NCI-H345 (cell line): ENCODE data around the gene SCFD2.
"Not testable (repeated sequence)": the region's sequence is repeated elsewhere in the genome, so short reads cannot be mapped to it uniquely, and the experiment has no call there.

Source experiments
- DNase-seq: peaks from one replicate; lab custom pipeline; 2025; lab: John Stamatoyannopoulos, UW

Gene SCFD2

DNA sequence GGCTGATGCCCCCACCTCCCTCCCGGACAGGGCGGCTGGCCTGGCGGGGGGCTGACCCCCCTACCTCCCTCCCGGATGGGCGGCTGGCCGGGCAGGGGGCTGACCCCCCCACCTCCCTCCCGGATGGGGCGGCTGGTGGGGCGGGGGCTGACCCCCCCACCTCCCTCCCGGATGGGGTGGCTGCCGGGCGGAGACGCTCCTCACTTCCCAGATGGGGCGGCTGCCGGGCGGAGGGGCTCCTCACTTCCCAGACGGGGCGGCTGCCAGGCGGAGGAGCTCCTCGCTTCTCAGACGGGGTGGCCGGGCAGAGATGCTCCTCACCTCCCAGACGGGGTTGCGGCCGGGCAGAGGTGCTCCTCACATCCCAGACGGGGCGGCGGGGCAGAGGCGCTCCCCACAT is 127.5 kb downstream of the SCFD2 start:
- not testable (repeated sequence) for DNase-seq

DNA sequence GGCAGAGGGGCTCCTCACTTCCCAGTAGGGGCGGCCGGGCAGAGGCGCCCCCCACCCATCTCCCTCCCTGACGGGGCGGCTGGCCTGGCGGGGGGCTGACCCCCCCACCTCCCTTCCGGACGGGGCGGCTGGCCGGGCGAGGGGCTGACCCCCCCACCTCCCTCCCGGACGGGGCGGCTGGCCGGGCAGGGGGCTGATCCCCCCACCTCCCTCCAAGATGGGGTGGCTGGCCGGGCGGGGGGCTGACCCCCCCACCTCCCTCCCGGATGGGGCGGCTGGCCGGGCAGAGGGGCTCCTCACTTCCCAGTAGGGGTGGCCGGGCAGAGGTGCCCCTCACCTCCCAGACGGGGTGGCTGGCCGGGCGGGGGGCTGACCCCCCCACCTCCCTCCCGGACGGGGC is 128.1 kb downstream of the SCFD2 start:
- DNase-seq: not testable (repeated sequence)

DNA sequence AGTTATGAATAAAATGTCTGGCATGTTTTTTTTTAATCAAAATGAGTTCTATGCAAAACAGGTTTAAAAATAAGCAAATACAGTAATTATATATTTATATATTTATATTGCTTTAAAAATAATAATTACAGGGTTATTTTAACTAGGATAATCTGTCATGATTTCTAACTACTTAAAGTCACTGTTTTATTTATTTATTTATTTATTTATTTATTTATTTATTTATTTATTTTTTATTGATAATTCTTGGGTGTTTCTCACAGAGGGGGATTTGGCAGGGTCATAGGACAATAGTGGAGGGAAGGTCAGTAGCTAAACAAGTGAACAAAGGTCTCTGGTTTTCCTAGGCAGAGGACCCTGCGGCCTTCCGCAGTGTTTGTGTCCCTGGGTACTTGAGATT is 129.2 kb downstream of the SCFD2 start:
- not testable (repeated sequence) for DNase-seq

DNA sequence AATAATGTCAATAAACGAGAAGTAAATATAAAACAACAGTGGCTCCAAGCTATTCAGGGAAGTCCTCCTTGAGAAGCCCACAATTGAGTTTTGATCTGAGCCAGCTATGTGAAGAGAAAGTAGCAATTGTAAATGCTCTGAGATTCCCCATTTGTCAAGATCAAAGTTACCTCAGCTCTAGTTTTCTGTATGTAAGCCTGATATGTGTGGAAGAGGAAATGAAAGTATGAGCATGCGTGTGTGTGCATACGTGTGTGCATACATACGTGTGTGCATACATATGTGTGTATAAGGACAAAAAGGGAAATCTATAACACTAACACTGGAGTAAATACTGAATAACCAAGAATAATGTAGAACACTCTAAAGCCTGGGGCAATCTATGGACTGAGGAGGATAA is 130.3 kb downstream of the SCFD2 start:
- no peak for DNase-seq

DNA sequence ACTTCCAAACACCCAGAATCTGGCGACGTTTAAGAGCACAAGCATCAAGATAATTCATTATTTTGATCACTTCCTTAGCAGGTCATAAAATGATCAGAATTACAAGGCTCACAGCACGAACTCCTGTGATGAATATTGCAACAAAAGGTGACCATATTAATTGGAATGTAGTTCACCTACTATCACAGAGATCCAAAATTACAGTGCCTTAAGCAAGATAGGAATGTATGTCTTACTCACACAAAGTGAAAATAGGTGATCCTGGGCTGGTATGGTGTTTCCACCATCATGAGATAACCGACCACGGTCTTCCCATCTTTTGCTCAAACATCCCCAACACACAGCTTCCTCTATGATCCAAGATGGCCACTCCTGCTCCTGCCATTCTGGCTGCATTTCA is 131.2 kb downstream of the SCFD2 start:
- DNase-seq: no peak

DNA sequence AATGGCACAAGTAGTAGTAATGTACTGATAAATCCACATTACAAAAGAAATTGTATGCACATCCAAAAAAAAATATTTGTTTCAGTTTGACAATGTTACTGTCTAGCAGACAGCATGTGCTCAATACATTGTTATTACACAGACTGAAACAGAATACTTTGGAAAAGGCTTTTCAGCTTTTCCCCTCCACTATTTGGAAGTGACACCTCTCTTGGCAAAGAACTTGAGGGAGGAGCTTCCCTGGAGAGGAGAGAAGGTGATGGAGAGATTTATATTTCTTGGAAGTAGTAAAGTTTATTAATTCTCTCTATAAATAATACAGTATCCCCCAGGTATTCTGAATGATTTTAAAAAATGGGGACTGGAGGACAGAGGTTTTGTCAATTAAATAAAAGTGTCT is 131.8 kb downstream of the SCFD2 start:
- DNase-seq: no peak

DNA sequence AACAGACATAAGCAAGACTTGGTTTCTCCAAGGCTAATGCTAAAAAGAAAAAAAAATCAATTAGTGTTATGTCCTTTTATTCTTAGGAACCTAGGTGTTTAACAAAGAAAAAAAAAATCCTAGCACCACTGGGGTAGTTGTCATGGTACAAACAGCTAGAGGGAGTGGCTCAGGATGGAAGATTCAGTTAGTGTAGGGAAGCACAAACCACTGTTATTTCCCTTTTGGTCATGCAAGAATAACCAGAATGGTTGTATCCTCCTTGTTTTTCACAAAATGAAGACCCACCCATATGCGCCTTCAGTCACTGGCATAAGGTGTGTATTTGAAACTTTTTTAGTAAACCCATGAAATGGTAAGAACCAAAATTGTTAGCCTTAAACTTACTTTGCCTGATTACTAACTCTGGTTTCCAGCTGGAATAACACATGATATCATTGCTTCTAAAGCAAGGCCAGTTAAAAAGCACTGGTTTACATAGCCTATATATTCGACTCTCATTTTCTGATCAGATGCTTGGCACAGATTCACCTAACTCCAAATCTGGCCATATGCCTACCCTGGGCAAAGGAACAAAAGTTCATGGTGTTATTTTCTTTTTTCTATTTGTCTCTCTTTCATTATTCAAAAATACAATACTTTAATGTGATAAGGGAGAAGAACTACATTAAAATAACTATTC is 132.6 kb downstream of the SCFD2 start:
- no peak for DNase-seq

DNA sequence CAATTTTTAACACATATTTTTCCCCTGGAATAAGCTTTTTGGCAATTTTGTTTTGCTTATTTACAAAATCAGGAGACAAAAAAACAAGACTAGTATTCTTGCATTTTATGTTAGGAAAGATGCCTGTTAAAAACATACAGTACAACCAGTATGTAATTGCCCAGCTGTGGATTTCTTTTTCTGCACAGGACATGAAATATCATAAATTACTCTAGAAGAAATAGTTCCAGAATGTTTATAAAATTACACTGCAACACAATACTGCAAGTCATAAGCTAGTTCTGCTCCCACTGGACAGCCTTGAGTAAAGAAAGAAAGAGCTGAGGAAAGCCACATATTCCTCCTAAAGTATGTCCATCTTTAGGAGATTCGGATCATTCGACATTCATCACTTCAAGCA is 133.5 kb downstream of the SCFD2 start:
- DNase-seq: no peak

DNA sequence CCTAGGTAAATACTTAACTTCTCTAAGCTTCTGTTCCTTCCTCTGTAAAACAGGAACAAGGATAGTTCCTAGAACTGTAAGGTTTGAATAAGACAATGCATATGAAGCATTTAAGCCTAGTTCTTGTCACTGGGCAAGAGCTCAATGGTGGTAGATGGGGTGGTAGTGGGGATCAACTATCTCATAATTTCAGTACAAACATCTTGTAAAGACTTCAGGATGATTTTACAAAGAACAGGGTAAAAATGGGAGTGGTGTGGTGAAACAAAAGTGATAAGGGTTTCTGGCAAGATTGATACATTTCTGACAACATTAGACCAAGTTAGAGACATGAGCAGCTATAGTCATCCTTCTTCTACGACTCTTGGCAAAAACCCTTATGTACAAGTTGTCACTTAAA is 137.8 kb downstream of the SCFD2 start:
- no peak for DNase-seq

DNA sequence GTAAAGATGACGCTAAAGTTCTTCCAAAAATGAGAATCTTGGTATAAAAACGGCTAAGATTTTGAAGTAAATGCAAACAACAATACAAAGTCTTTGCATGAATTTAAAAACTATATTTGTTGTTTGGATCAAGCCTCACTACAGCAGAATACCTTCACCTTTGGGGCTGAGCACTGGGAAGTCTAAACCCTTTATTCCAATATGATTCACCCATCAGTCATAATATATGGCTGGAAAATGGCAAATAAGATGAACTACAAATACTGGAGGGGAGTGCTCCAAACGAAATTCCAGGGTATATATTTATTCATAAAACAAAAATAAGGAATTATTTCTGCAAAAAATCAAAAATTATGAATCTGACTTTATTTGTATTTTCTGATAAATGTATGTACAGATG is 138.4 kb downstream of the SCFD2 start:
- DNase-seq: no peak

DNA sequence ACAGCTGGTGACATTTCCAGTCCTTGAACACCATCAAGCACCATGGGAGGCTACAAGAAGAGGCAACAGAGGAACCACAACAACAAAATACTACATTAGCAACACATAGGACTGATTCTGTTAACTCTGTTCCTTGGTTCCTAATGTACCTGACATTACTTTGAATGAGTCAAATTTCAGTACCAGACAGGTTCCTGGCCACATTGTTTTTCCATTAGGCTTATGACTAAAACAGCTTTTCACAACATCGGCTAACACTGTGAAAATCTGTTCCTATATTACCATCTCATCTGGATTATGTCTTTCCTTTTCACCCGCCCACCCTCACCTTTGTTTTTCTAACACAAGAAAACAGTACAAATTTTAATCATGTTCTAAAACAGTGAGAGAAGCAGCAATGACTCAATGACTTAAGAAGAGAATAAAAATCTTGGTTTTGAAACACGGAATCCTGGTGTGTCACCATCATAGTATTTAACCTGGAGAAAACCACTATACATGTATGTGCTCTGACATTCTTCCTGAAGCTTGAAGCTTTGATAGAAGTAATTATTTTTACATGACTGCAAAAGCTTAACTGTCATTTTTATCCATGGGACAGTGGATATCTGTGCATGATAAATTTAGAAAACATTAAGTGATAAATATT is 143.9 kb downstream of the SCFD2 start:
- DNase-seq: no peak

DNA sequence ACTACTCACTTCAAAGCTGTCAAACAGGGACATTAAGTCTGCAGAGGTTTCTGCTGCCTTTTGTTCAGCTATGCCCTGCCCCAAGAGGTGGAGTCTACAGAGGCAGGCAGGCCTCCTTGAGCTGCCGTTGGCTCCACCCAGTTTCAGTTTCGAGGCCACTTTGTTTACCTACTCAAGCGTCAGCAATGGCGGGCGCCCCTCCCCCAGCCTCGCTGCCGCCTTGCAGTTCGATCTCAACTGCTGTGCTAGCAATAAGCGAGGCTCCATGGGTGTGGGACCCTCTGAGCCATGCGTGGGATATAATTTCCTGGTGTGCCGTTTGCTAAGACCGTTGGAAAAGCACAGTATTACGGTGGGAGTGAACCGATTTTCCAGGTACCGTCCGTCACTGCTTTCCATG is 146.7 kb downstream of the SCFD2 start:
- not testable (repeated sequence) for DNase-seq

DNA sequence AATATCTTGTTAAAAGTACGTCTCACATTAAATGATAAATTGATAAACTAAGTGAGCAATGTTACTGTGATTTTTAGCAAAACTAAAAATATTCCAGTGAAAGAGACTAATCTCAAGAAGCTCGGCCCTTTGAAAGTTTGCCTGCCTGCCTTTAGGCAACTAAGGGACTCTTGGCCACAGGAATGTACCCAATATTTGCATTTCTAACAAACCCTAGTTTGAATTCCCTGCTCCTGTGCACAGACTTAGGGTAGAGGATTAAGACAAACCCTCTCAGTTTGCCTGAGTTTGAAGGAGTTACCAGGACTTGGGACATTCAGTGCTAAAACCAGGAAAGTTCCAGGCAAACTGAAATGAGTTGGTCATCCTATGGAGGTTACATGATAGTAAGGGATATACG is 157.1 kb downstream of the SCFD2 start:
- DNase-seq: no peak

DNA sequence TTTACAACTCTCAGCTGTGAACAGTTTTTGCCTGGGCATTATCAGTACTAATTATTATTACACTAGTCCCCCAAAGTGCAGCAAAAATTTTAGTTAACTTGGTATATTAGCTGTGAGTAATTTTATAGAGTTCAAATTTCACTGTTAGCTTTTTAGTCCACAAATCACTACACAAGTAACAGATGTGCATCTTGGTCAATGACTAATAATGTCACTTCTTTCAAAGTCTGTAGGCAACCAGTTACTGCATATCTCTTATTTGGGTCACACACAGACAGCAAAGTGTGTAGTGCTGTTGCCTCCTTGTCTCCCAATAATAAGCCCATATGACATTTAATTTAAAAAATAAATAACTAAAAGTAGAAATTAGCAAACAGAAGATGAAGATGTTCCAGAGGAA is 159.9 kb downstream of the SCFD2 start:
- DNase-seq: no peak

DNA sequence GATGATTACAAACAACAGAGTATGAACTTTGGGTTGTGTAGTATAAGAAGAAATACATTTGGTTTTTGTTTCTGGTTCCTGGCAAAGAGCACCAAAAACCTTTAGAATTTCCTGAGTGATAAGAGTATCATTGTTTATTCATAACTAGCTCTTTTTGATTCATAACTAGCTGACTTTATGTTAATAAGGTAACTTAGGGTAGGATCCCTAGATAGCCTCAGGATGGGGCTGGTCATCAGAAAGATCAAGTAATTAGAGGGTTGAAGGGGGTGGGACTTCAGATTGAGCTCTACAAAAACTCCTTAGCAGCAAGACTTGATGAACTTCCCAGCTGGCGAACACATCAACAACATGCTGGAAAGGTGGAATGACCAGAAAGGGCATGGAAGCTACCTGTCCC is 166.5 kb downstream of the SCFD2 start:
- DNase-seq: no peak

DNA sequence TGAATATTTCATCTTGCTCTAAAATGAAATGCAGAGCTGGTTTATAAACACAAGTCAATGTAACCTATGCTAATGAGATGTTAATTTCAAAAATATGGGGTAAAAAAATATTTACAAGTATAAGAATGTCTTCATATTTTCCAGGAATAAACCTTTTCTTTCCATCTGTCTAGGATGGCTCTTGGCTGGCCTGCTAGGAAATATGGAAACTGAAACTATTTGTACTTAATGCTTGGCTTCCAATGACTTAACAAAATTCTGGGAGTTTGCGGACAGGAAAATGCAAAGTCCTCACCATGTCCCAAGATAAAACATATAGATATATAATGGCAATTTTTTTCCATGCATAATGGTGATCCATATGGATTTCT is 168.1 kb downstream of the SCFD2 start:
- DNase-seq: no peak

DNA sequence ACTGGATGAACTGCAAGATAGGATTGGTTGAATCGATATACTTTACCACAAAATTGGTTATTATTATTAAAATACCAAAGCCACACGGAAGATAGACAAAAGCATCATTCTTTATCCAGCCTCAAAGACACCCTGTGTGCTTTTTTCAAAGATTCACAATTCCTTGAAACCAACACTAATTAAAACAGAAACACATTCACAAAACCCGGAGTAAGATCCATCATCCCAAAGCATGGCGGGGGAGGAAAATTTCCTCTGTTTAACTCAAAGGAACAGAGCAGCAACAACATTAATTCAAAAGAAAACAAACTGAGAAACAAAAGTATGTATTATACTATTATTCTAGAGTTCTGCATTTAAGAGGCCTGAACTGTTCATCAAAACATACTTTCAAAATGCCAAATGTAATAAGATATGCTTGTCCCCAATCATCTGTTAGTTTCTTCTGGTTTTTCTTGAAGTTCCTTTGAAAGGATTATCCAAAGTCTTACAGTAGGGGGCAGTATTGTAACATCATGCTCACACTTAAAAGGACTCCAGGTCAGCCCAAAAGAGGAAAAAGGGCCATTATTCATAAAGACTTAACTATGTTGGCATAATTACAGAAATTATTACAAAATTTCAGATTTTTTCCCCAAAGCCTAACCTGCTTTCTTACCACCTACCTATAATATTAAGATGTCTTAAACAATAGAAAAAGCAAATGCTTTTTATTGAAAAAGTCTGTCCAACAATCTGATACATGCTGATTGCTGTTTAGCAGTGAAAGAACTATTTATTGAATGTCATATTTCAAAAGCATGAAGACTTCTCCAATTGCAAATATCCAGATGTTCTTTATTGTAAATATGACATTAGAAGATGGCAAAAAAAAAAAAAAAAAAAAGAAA is 168.7 kb downstream of the SCFD2 start:
- peak; percentile 46 for DNase-seq

DNA sequence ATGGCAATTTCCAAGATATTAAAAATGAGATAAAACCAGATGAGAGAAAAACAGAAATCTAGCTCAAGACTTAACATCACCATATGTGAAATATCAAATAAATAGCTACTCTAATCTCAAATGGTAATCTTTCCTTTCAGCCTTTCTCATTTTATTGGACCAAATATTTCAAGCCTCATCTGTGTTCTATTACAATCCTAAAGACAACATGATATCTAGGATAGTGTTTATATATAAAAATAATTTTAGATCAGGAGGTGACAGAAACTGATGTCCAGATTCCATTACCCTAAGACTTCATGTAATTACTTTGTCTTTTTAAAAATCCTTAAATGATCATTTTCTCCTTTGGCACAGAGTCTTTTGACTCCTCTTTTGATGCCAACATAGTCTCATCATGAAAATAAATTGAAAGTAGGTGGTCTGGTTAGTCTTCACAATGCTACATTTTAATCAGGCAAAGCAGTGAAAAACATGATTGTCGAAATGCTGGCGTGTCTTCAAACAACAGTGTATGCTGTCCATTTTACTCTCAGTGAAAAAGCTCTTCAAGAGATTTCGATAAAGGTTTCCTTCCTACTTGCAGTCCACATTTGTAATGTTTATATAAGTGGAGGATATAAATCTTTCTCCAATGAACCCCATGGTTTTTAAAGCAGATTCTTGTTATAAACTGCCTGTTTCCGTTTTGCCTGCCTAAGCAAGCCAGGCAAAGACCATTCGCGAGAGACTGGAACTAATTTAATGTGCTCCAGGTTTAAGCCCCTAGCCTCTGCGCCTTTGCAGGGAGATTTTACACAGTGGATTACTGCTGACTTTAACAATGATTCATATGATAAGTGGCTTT is 169.8 kb downstream of the SCFD2 start:
- DNase-seq: no peak

DNA sequence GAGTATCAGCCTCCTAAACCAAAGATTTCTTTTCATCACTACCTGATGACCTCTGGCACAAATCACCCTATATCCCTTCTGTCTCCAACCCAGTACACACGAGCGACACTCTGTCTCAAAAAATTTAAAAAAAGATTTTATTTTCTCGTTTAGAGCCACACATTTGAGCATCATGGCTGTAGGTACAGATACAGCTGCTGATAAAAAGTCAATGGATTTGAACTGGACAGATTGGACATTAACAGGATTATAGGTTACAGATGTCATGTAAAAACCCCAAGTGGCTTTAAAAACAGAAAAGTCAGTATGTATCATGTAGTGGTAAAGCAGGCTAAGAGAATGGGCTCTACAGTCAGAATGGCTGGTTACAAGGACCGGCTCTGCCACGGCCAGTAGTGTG is 171.1 kb downstream of the SCFD2 start:
- DNase-seq: no peak

DNA sequence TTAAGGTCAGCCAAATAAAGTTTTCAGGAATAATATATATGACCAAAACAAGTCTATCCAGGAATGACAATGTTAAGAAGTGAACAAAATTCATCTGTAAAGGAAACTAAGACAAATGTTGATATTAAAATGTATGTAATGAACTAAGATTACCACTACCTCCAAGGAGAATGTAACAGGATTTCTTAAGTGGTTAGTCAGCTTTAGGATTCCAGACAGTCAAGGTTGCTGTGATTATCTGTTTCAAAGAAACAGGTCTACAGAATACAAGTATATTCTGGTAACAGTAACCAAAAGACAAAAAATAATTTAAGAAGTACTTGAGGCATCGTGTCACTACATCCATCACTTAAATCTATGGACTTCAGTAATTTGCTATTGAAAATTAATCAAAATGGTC is 172.8 kb downstream of the SCFD2 start:
- DNase-seq: no peak

DNA sequence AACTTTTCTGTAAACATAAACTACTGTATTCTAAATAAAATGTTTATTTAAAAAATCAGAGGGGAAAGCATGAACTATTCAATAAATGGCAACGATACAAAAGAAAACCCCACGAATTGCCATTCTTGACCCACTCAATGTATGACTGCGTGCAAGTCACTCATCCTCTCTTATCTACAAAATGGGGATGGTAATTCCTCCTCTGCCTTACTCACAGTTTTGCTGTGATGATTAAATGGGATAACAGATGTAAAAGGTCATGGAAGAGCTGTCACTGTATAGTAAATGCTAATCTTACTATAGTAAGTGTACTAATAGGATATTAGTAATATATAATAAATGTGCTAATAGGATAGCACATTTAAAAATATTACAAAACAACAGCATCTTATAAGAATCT is 173.4 kb downstream of the SCFD2 start:
- DNase-seq: no peak

DNA sequence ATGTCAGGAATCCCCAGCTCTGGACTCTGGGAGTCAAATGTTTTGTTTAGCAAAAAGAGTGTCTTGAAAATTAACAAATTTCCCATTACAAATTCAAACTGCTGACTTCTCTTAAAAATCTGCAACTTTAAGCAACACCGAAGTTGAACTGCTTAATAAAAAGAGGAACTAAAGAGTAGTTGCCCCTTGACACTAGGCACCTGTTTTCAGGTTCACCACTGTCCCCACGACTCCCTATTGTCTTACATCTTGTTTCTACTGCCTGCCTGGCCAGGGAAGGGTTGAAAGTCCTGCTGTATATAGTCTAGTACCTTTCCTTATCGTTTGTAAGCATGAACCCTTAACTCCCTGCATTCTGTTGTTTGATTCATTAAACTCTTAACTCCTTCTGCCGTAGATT is 173.9 kb downstream of the SCFD2 start:
- no peak for DNase-seq
